GM19395 (cell line): ENCODE results near the gene NEK10.

Experiments
- ATAC-seq: cut with Tn5 transposase; IDR thresholded peaks from one replicate; pipeline ENCODE4 v1.9.1; 2021; ENCODE audit warnings: mild to moderate bottlenecking, moderate library complexity; ENCODE audit not compliant: unreplicated experiment

The NEK10 gene

DNA sequence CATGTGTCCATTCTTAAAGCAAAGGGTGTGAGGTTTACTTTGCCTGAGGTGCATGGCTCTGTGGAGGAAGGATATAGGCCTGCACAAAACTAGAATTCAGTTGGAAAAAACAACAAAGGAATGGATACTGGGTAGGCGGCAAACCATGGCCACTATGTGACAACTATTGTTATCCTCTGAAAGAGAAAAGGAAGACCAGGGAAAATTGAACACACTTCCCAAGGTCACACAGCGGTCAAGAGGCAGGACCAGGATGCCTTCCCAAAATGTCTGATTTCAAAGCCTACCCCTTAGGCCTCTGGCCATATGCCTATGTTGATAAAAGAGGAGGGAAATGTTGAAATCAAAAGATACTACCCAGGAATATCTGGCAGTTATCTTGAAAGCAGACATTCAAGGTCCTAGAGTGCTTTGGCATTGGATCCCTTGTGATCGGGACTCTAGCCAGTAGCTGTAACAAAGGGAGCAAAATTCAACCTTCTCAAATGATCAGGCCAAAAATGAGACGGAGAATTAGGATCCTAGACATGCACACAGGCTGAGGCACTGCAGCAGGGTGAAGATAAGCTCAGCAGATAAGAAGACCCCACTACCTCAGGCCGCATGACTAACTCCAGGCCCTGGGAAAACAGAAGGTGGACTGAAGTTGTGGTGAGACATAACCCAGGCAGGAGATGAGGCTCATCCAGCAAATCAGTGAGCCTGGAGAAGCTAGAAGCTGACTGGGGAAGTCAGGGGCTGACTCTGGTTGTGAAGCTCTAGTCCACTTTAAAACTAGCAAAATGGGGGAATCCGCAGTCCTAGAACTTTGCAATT, 292.2 kb downstream of the NEK10 start:
- no peak for ATAC-seq

GRCh38 chr3:27074914-27075313, 294.3 kb downstream of the NEK10 start:
- ATAC-seq = no peak

- ATAC-seq = no peak
Observed at GRCh38 chr3:27073912-27074311, 295.3 kb downstream of the NEK10 start.

- ATAC-seq = no peak
Observed at GRCh38 chr3:27072810-27073651, 296.2 kb downstream of the NEK10 start.

GRCh38 chr3:27060336-27060735, 308.8 kb downstream of the NEK10 start:
- no peak for ATAC-seq
